NCI-H460 (cell line): Measurements from ENCODE around the gene UACA. TPM values are rescaled to one million over a fixed set of nuclear protein-coding genes. Genes with fewer than 3 reads are reported as not detected.

Source experiments
- DNase-seq: peaks from one replicate; pipeline ENCODE4 v3.0.0-alpha.2; 2016; ENCODE audit warnings: low read depth; ENCODE audit errors: extremely low read depth
- total RNA-seq: library from RNA; depleted of rRNA; stranded (reverse); fragments of >200 nt; shearing (Covaris generic); gene quantifications from 2 replicates; pipeline ENCODE4 v1.2.3, GENCODE V29; 2014

UACA gene
- total RNA-seq, 1 experiment from 2014 or later, result 28.5 TPM

- no peak for DNase-seq
These were observed 25.0 kb upstream of the UACA start for GRCh38 chr15:70788114-70789049.

DNA sequence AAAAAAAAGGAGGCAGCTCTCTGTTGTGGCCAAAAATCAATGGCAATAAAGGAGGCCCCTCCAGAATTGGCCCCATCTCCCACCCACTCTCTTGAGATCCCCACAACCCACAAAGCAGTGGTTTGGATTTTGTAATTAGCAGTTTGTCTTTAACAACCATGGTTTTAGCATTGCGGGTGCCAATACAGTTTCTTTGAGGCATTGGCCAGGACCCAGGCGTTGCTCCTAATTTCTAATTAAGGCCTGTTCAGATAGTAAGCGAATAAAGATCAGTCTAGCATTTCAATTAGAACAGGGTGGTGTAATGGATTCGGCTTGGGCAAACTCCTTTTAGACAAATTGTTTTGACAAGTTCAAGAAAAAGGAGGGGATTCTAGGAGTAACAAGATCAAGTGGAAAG is 23.6 kb upstream of the UACA start:
- DNase-seq, result no peak

DNA sequence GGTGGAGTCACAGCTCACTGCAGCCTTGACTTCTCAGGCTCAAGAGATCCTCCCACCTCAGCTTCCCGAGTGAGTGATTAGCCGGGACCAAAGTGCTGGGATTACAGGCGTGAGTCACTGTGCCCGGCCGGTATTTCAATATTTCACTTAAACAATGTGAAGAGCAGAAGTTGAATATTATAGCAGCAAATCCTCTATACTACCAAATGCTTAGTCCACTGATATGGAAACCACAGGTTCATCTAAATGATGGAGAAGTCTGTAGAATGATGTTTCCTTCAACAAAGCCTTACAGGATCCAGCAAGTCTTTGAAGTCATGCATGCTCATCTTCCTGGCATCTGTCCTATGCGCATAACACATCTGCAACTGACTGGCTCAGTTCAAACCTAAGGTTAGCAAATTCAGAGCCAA is 20.3 kb upstream of the UACA start:
- DNase-seq, result no peak

DNA sequence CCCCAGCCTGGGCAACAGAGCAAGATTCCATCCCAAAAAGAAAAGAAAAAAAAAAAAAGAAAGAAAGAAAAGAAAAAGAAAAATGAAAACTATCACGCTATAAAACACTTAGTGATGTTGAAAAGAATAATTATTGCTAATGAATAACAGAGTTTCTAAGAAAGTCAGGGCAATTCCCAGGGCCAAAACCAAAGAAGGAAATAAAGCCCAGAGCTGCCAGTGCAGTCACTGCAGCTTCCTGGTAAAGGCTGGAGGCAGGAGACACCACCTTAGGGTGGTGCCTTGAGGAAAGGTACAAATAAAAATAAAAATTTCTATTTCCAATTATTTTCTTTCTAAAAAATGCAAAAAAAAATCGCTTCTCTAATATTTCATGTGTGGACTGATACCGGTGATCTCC is 19.7 kb upstream of the UACA start:
- no peak for DNase-seq

DNA sequence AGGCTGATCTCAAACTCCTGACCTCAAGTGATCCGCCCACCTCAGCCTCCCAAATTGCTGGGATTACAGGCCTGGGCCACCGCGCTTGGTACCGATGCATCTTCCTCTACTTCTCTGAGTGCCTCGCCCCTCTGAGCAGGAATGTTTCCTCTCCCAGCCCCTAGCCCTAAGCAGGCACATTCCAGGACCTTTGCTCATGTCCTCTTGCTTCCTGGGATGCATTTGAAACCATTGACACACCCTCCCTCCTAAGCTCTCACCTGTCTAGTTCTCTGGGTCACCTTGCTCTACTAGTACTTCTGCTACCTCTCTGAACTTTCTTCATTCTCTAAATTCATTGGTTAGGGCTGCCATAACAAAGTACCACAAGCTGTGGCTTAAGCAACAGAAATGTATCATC is 17.9 kb upstream of the UACA start:
- no peak for DNase-seq

DNA sequence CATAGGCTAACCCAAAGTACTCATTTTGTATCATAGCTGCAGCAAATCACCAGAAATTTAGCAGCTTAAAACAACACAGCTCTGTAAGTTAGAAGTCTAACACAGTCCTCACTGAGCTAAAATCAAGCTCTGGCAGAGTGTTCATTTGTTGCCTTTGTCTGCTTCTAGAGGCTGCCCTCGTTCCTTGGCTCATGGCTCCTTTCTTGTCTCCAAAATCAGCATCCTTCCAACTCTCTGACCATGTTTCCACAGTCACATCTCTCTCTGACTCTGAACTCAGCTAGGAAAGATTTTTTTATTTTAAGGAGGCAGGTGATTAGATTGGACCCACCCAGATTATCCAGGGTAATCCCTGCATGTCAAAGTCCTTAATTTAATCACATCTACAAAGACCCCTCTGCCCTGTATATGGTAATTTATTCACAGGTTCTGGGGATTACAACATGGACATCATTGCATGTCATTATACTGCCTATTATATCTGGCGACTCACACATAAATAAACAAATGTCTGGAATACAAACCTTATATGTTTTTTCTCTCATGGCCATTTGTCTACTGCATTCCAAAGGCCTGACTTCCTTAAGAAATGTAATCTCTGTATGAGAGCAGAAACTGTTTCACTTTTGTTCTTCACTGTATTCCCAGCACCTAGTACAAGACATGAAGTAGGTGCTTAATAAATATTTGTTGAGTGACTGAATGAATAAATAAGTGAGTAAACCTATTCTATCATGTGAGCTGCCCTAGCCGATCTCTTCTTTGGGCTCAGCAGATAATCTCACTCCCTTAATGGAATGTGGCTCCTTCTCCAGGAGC is 15.1 kb upstream of the UACA start:
- no peak for DNase-seq

- DNase-seq, result no peak
These were observed 14.0 kb upstream of the UACA start for GRCh38 chr15:70777170-70777926.

DNA sequence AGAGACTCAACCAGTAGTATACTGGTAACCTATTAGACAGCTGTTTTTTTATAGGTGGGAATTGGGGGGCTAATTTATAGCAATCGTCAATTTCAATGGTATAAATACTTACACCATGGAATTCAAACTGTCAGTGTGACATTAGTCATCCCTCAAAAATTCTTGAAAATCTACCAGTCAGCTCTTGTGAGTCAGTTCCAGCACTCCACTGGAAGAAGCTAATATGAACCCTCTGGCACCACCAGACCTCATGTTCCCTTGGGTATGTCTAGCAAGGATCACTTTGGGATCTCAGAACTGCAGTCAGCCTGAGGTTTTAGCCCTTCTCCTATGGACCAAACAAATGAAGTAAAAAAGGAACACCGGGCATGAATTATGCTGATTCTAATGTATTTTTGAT is 11.8 kb upstream of the UACA start:
- DNase-seq, result no peak

- no peak for DNase-seq
These were observed 9.0 kb upstream of the UACA start for GRCh38 chr15:70772402-70772801.

DNA sequence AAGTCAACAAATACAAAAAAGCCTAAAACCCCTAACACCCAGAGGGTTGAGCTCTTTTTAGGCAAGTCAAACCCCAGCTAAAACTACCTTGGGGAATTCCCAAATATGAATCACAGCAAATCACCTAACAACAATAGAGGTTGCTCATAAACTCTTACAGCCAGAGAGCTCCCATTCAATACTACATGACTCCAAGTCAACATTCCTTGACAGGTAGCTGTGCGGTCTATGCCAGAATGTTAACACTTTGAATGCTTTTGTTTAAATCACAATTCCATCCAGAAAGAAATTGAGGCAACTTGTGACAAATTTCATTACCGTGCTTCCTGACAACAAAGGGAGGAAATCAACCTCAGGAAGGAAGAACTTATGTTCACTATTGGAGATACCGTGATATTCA is 7.5 kb upstream of the UACA start:
- no peak for DNase-seq

DNA sequence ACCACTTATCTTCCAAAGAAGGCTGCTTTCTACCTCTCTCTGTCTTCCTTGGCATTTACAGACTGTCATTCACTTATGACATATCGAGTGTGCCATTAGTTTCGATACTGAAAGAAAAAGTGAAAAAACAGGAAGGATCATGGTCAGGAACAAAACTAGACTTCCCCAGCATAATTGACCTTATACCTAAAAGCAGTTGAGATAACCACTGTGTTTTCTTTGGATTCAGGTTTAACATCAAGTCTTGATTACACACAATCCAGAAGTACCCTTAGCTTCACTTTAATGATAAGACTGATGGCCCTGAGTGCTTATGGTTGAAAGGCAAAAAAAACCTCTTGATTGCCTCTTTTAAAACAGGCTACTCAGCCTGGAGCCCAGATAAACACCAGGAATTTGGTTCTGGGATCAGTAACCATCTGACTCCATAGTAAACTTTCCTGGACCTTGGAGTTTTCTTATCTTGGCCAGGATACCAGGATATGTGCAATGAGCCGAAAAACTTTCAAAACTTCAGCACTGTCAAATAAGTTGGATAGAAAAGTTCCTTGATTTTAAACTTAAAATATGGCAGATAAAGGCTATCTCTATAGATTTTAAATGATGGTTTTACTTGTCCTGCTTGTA is 5.0 kb upstream of the UACA start:
- DNase-seq, result no peak

DNA sequence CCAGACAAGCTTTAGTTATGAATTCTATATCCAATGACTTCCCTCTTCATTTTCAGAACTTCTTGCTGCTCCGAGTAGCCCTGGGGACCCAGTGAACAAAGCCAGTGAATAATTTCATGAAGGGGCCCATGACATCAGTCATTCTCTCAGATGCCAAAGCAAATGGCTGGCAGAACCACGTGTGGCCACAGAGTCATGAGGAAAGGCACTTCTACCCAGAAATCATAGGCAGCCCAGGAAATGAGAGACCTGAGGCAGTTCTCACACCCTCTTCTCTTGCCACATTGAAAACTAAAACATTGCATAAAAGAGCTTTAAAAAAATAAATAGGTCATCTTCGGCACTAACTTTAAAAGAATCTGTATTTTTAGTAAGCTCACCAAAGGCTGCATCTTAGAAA is 4.3 kb upstream of the UACA start:
- DNase-seq, result no peak

- no peak for DNase-seq
These were observed 3.2 kb upstream of the UACA start for GRCh38 chr15:70766597-70766996.

DNA sequence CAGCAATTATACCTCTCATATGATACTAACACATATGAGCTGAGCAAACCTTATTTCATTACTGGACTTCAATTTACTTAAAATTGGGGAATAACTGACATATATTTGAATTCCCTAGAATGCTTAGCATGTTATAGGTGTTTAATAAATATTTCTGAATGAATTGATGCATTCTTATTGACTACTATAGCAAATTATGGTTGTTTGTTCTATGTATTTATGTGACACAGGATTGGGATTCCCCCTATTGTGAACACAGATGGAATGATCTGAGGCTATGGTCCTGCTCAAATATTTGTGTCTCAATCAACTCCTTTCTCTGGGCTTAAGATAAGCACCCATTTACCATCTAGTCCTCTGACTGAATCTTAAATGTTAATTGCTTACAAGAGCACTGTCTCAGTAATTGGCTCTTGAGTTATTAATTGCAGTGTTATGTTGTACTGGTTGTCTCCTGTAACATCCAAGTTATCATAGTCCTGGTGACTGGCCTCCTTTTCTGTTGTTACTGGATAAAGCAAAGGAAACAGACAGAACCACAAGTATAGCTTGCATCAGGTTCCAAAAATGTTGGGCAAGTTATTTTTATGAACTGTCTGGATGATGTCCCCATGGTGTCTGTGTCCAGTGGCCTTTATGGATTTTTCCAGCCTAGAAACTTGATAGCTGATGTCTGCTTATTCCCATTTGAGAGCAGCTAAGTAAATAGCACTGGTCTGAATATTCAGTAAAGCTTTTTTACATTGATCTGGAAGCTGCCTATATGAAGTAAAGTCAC is 2.3 kb upstream of the UACA start:
- DNase-seq, result no peak

GRCh38 chr15:70763950-70764730 is 782 bp upstream of the UACA start:
- DNase-seq, result no peak

- no peak for DNase-seq
These were observed 764 bp downstream of the UACA start for GRCh38 chr15:70762469-70763119.

GRCh38 chr15:70761931-70762468 is 1.4 kb downstream of the UACA start:
- DNase-seq, result no peak

DNA sequence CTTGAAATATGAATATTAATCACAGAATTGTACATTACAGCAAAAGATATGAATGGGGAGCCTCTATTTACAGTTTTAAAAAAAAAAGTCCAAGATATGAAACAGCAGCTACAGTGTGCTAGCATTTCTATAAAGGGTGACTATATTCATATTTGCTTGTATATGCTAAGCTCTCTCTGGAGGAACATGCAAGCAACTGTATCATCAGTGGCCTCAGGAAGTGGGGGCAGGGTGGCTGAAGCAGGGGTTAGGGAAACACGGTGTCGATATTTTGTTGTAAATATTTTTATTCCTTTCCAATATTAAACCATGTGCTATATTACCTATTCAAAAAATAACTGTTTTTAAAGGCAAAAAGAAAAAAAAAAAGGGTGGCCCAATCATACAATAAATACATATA is 2.3 kb downstream of the UACA start:
- DNase-seq, result no peak
